ENCODE measurements around the gene IL6ST.

- TF ChIP-seq POLR2A (IDR thresholded peaks at IDR 0.05) (no peak), CTCF (IDR thresholded peaks at IDR 0.05) (no peak), POLR2AphosphoS5 (IDR thresholded peaks at IDR 0.05) (no peak)
Observed at GRCh38 chr5:55965525-55965924, 29.2 kb downstream of the IL6ST start.

All from transverse colon (tissue), 4 donors.